ENCODE measurements around the gene ALPP. TPM values are rescaled to one million over a fixed set of nuclear protein-coding genes. Genes with fewer than 3 reads are reported as not detected.

Gene ALPP
- total and polyA plus RNA-seq, 4 donors = 7.0 to 25.8 (median 11.5) TPM

DNA sequence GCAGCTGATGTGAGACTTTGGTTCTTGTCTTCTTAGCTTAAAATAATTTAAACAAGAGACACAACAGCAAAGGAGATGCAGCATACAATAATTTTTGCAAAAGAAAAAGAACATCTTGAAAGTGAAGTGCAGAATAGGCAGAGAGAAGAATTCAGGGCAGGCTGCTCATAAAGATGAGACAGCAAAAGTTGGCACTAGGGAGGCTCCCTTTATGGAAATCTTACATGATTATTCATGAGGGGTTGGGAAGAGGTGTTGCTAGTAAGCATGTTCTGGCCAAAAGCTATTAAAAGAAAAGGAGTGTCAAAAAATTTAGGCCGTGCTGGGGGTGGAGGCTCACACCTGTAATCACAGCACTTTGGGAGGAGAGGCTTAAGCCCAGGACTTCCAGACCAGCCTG lies 4.2 kb upstream of the ALPP start:
- no peak for ATAC-seq (ENCODE audit: insufficient read depth, low FRiP score)
- H3K9me3 ChIP-seq (ENCODE audit: control insufficient read depth in 4 of 4, insufficient read depth in 3 of 4, low read length in 3 of 4) = no peaks in the 10 kb centered on the region
- DNase-seq = no peak
- TF ChIP-seq, protein P1, sequence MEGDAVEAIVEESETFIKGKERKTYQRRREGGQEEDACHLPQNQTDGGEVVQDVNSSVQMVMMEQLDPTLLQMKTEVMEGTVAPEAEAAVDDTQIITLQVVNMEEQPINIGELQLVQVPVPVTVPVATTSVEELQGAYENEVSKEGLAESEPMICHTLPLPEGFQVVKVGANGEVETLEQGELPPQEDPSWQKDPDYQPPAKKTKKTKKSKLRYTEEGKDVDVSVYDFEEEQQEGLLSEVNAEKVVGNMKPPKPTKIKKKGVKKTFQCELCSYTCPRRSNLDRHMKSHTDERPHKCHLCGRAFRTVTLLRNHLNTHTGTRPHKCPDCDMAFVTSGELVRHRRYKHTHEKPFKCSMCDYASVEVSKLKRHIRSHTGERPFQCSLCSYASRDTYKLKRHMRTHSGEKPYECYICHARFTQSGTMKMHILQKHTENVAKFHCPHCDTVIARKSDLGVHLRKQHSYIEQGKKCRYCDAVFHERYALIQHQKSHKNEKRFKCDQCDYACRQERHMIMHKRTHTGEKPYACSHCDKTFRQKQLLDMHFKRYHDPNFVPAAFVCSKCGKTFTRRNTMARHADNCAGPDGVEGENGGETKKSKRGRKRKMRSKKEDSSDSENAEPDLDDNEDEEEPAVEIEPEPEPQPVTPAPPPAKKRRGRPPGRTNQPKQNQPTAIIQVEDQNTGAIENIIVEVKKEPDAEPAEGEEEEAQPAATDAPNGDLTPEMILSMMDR (IDR thresholded peaks at IDR 0.05; ENCODE audit: control extremely low read depth, extremely low read depth) = no peak
- H3K4me3 ChIP-seq = no peak overlapping the region
- no peak overlapping the region for H3K9ac ChIP-seq (ENCODE audit: insufficient read depth in 1 of 2, low read length in 2 of 2)
- H3K27ac ChIP-seq (ENCODE audit: low read depth in 1 of 2, low read length in 1 of 2) = no peak overlapping the region
- WGBS, 2 donors = 82 to 100% methylated on average over 1 of the region's 1 CpG
- no peaks in the 10 kb centered on the region for H3K36me3 ChIP-seq (ENCODE audit: control insufficient read depth in 4 of 4, insufficient read depth in 4 of 4, low read length in 4 of 4)
- H3K27me3 ChIP-seq (ENCODE audit: control insufficient read depth in 3 of 3, insufficient read depth in 3 of 3, low read length in 2 of 3) = no peaks in the 10 kb centered on the region
- H3K4me1 ChIP-seq (ENCODE audit: control insufficient read depth in 5 of 5, insufficient read depth in 5 of 5, low read length in 5 of 5) = no peaks in the 10 kb centered on the region

DNA sequence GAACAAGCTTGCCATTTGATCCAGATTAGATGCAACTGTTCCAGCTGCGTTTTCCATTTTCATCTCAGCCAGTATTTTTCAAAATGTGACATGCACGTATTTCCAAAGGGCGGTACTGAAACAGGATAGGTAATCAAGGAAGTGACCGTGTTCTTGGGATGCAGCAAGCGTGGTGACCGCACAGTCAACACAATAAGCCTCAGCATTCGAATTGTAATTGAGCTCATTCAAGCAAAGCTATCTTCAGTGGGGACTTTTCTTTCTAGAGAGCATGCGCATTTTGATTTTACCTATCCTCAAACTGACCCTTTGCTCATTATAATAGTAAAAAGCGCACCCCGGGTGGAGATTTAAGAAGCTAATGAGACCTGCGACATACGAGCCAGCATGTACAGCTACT lies 3.4 kb upstream of the ALPP start:
- Histone ChIP-seq H3K36me3 (ENCODE audit: control insufficient read depth in 4 of 4, insufficient read depth in 4 of 4, low read length in 4 of 4) (no peaks in the 10 kb centered on the region), H3K9me3 (ENCODE audit: control insufficient read depth in 4 of 4, insufficient read depth in 3 of 4, low read length in 3 of 4) (no peaks in the 10 kb centered on the region), H3K4me1 (ENCODE audit: control insufficient read depth in 5 of 5, insufficient read depth in 5 of 5, low read length in 5 of 5) (no peaks in the 10 kb centered on the region), H3K4me3 (no peak overlapping the region), H3K9ac (ENCODE audit: insufficient read depth in 1 of 2, low read length in 2 of 2) (no peak overlapping the region), H3K27me3 (ENCODE audit: control insufficient read depth in 3 of 3, insufficient read depth in 3 of 3, low read length in 2 of 3) (no peaks in the 10 kb centered on the region), H3K27ac (ENCODE audit: low read depth in 1 of 2, low read length in 1 of 2) (no peak overlapping the region)
- no peak for ATAC-seq (ENCODE audit: insufficient read depth, low FRiP score)
- WGBS, 2 donors = 78 to 89% methylated on average over 12 of the region's 12 CpGs
- TF ChIP-seq, protein P1 (IDR thresholded peaks at IDR 0.05; ENCODE audit: control extremely low read depth, extremely low read depth) = no peak
- no peak for DNase-seq

DNA sequence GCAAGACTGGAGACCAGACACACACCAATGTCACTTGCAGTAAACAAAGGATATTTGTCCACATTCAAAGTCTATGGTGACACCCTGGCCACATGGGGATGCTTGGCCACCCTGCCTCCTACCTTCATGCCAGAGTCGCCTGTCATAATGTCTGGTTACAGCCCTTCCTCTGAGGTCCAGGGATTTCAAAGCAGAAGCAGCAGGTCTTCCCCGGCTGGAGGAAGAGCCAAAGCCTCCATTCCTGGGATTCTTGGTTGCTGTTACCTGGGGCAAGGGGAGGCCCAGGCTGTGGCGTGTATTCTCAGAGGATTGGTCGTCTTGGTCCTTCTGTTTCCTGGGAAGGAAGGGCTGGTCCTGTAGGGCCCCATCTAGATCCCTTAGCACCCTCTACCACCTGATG lies 2.3 kb upstream of the ALPP start:
- no peak for DNase-seq
- TF ChIP-seq, protein P1 (IDR thresholded peaks at IDR 0.05; ENCODE audit: control extremely low read depth, extremely low read depth) = no peak

DNA sequence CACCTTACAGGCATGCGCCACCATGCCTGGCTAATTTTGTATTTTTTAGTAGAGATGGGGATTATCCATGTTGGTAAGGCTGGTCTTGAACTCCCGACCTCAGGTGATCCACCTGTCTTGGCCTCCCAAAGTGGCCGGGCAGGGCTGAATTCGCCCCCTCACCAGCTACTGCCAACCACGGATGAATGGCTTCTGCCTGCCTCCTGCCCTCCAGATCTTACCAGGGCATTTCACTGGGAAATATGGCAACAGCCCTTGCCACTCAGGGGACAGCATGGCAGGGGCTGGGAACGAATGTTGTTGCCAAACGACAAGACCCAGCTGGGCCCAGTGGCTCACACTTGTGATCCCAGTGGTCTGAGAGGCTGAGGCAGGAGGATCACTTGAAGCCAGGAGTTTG lies 1.8 kb upstream of the ALPP start:
- TF ChIP-seq, protein P1 (IDR thresholded peaks at IDR 0.05; ENCODE audit: control extremely low read depth, extremely low read depth) = no peak
- Histone ChIP-seq H3K27ac (ENCODE audit: low read depth in 1 of 2, low read length in 1 of 2) (no peak overlapping the region), H3K4me3 (peak overlapping the region; percentile 15), H3K4me1 (ENCODE audit: control insufficient read depth in 5 of 5, insufficient read depth in 5 of 5, low read length in 5 of 5) (peaks cover 0 to under 1% (median 0%) of the 10 kb centered on the region in 5 donors), H3K27me3 (ENCODE audit: control insufficient read depth in 3 of 3, insufficient read depth in 3 of 3, low read length in 2 of 3) (peaks cover 0 to 5% (median 0%) of the 10 kb centered on the region in 3 donors), H3K36me3 (ENCODE audit: control insufficient read depth in 4 of 4, insufficient read depth in 4 of 4, low read length in 4 of 4) (no peaks in the 10 kb centered on the region), H3K9ac (ENCODE audit: insufficient read depth in 1 of 2, low read length in 2 of 2) (no peak overlapping the region), H3K9me3 (ENCODE audit: control insufficient read depth in 4 of 4, insufficient read depth in 3 of 4, low read length in 3 of 4) (no peaks in the 10 kb centered on the region)
- no peak for DNase-seq
- WGBS, 2 donors = 88 to 89% methylated on average over 7 of the region's 7 CpGs
- no peak for ATAC-seq (ENCODE audit: insufficient read depth, low FRiP score)

More for the DNA sequence above, 2.3 kb upstream of the ALPP start:
- no peaks in the 10 kb centered on the region for H3K9me3 ChIP-seq (ENCODE audit: control insufficient read depth in 4 of 4, insufficient read depth in 3 of 4, low read length in 3 of 4)
- WGBS, 2 donors = 91 to 94% methylated on average over 4 of the region's 4 CpGs
- no peaks in the 10 kb centered on the region for H3K4me1 ChIP-seq (ENCODE audit: control insufficient read depth in 5 of 5, insufficient read depth in 5 of 5, low read length in 5 of 5)
- no peak overlapping the region for H3K27ac ChIP-seq (ENCODE audit: low read depth in 1 of 2, low read length in 1 of 2)
- no peaks in the 10 kb centered on the region for H3K36me3 ChIP-seq (ENCODE audit: control insufficient read depth in 4 of 4, insufficient read depth in 4 of 4, low read length in 4 of 4)
- peaks cover 0 to 2% (median 0%) of the 10 kb centered on the region in 3 donors for H3K27me3 ChIP-seq (ENCODE audit: control insufficient read depth in 3 of 3, insufficient read depth in 3 of 3, low read length in 2 of 3)
- no peak overlapping the region for H3K4me3 ChIP-seq
- ATAC-seq (ENCODE audit: insufficient read depth, low FRiP score) = no peak
- H3K9ac ChIP-seq (ENCODE audit: insufficient read depth in 1 of 2, low read length in 2 of 2) = no peak overlapping the region

Measured in lung (tissue), 12 donors.